OCI-LY7 (cell line): Measurements from ENCODE around the gene USP8.

Experiments used
- EZH2phosphoT487 ChIP-seq: fragments of 200-600 bp; sonication (generic); IDR thresholded peaks from 2 replicates; pipeline ENCODE4 v1.6.1; 2018; ENCODE audit warnings: low read depth, borderline replicate concordance, mild to moderate bottlenecking, mixed run types, antibody characterized with exemption, low read length, moderate library complexity, mixed read lengths
- TF ChIP-seq, protein P1 (sequence below): fragments of 200-600 bp; sonication (generic); conservative IDR thresholded peaks from 2 replicates; pipeline ENCODE4 v1.5.1; 2014; ENCODE audit warnings: mild to moderate bottlenecking, antibody characterized with exemption, low read length, moderate library complexity, mixed read lengths

- TF ChIP-seq, protein P1, sequence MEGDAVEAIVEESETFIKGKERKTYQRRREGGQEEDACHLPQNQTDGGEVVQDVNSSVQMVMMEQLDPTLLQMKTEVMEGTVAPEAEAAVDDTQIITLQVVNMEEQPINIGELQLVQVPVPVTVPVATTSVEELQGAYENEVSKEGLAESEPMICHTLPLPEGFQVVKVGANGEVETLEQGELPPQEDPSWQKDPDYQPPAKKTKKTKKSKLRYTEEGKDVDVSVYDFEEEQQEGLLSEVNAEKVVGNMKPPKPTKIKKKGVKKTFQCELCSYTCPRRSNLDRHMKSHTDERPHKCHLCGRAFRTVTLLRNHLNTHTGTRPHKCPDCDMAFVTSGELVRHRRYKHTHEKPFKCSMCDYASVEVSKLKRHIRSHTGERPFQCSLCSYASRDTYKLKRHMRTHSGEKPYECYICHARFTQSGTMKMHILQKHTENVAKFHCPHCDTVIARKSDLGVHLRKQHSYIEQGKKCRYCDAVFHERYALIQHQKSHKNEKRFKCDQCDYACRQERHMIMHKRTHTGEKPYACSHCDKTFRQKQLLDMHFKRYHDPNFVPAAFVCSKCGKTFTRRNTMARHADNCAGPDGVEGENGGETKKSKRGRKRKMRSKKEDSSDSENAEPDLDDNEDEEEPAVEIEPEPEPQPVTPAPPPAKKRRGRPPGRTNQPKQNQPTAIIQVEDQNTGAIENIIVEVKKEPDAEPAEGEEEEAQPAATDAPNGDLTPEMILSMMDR: no peak
- no peak for TF ChIP-seq EZH2phosphoT487
These were observed 60.6 kb downstream of the USP8 start for GRCh38 chr15:50484781-50485180.
